Measurements from ENCODE around the gene GDF2. TPM values are rescaled to one million over a fixed set of nuclear protein-coding genes. Genes with fewer than 3 reads are reported as not detected.

The GDF2 gene
- total RNA-seq, 1 experiment from 2014 or later = not detected

Other genes with a start within 250 kb of the GDF2 start
- gene GDF10, start 22.3 kb upstream of the GDF2 start, total RNA-seq (2014; rRNA removed; shearing (Covaris generic)) = not detected in 2 replicates
- gene RBP3, start 25.9 kb downstream of the GDF2 start, total RNA-seq (2014; rRNA removed; shearing (Covaris generic)) = not detected in 2 replicates
- 3.0 and 4.5 TPM in 2 replicates for gene ZNF488, start 61.8 kb downstream of the GDF2 start, total RNA-seq (2014; rRNA removed; shearing (Covaris generic))
- gene ANXA8, start 161.7 kb downstream of the GDF2 start, total RNA-seq (2014; rRNA removed; shearing (Covaris generic)) = 0.15 TPM in 1 of 2 replicates, not detected in the other
- gene FAM25G, start 169.2 kb downstream of the GDF2 start, total RNA-seq (2014; rRNA removed; shearing (Covaris generic)) = not detected in 2 replicates
- gene AGAP9, start 201.2 kb downstream of the GDF2 start, total RNA-seq (2014; rRNA removed; shearing (Covaris generic)) = 3.3 and 5.3 TPM in 2 replicates